ENCODE data around the gene PELI3. TPM values are rescaled to one million over a fixed set of nuclear protein-coding genes. Genes with fewer than 3 reads are reported as not detected.

Gene PELI3
- polyA plus RNA-seq, 1 donor from 2014 or later: 13.3 TPM

GRCh38 chr11:66426314-66426713 is 40.4 kb upstream of the PELI3 start:
- Histone ChIP-seq H4K20me1 (ENCODE audit: insufficient read depth) (no peaks in the 10 kb centered on the region), H3K36me3 (ENCODE audit: insufficient read depth, low read length) (no peaks in the 10 kb centered on the region), H3K27ac (ENCODE audit: low read length) (no peak overlapping the region), H3K4me2 (ENCODE audit: low read length) (no peak overlapping the region), H3F3A (ENCODE audit: insufficient read depth, low read length, poor library complexity, severe bottlenecking) (no peaks in the 10 kb centered on the region), H3K9me2 (ENCODE audit: insufficient read depth, low read length) (no peaks in the 10 kb centered on the region), H3K79me2 (replicated peaks; ENCODE audit: insufficient read depth, low read length) (no peaks in the 10 kb centered on the region), H3K9ac (ENCODE audit: low read length) (no peak overlapping the region), H3K4me3 (ENCODE audit: low read length) (no peak overlapping the region), H3K9me3 (ENCODE audit: low read length) (no peaks in the 10 kb centered on the region), H3K27me3 (ENCODE audit: insufficient read depth, low read depth, low read length) (peaks cover 21% of the 10 kb centered on the region), H2AFZ (ENCODE audit: low read depth, low read length) (no peak overlapping the region)
- TF ChIP-seq EZH2 (IDR thresholded peaks at IDR 0.05; ENCODE audit: borderline replicate concordance, insufficient read depth, low read length, poor library complexity, severe bottlenecking) (no peak), RAD21 (conservative IDR thresholded peaks at IDR 0.05) (no peak)

- H3F3A ChIP-seq (ENCODE audit: insufficient read depth, low read length, poor library complexity, severe bottlenecking): no peaks in the 10 kb centered on the region
- no peak overlapping the region for H3K27ac ChIP-seq (ENCODE audit: low read length)
- H3K36me3 ChIP-seq (ENCODE audit: insufficient read depth, low read length): no peaks in the 10 kb centered on the region
- no peaks in the 10 kb centered on the region for H3K27me3 ChIP-seq (ENCODE audit: insufficient read depth, low read depth, low read length)
- H3K9me2 ChIP-seq (ENCODE audit: insufficient read depth, low read length): no peaks in the 10 kb centered on the region
- no peak overlapping the region for H3K4me2 ChIP-seq (ENCODE audit: low read length)
- TF ChIP-seq TAF1 (IDR thresholded peaks at IDR 0.05; ENCODE audit: low read depth) (no peak), MXI1 (conservative IDR thresholded peaks at IDR 0.05; ENCODE audit: poor library complexity, severe bottlenecking) (no peak), POLR2AphosphoS5 (IDR thresholded peaks at IDR 0.05) (no peak), REST (IDR thresholded peaks at IDR 0.05; ENCODE audit: borderline replicate concordance) (no peak), RAD21 (conservative IDR thresholded peaks at IDR 0.05) (no peak), EP300 (conservative IDR thresholded peaks at IDR 0.05; ENCODE audit: poor library complexity, severe bottlenecking) (no peak), EZH2 (IDR thresholded peaks at IDR 0.05; ENCODE audit: borderline replicate concordance, insufficient read depth, low read length, poor library complexity, severe bottlenecking) (no peak), CTCF (IDR thresholded peaks at IDR 0.05; ENCODE audit: poor library complexity, severe bottlenecking) (no peak), SMC3 (conservative IDR thresholded peaks at IDR 0.05; ENCODE audit: poor library complexity) (no peak)
- H4K20me1 ChIP-seq (ENCODE audit: insufficient read depth): no peaks in the 10 kb centered on the region
- no peak overlapping the region for H2AFZ ChIP-seq (ENCODE audit: low read depth, low read length)
- H3K9me3 ChIP-seq (ENCODE audit: low read length): no peaks in the 10 kb centered on the region
- H3K4me3 ChIP-seq (ENCODE audit: low read length): no peak overlapping the region
- no peaks in the 10 kb centered on the region for H3K79me2 ChIP-seq (replicated peaks; ENCODE audit: insufficient read depth, low read length)
- no peak overlapping the region for H3K9ac ChIP-seq (ENCODE audit: low read length)
Measured at GRCh38 chr11:66428933-66429332, 37.8 kb upstream of the PELI3 start.
